22Rv1 (cell line): ENCODE results near the gene NELFE.
"Not testable (repeated sequence)": the region's sequence is repeated elsewhere in the genome, so short reads cannot be mapped to it uniquely, and the experiment has no call there.

Experiments used
- H3K27ac ChIP-seq: fragments of 450-650 bp; 2 replicates; pipeline ENCODE4 v1.5.1; 2017
- CTCF ChIP-seq: fragments of 450-650 bp; IDR thresholded peaks from 2 replicates; pipeline ENCODE4 v1.5.1; 2017; ENCODE audit warnings: mild to moderate bottlenecking
- ZFX ChIP-seq: fragments of 450-650 bp; IDR thresholded peaks from 2 replicates; pipeline ENCODE4 v1.6.1; 2017; ENCODE audit warnings: antibody characterized with exemption, borderline replicate concordance

Gene NELFE

GRCh38 chr6:31958741-31959739 lies at the start of gene NELFE, which contains the start of gene SKIC2:
Gene NELFE, minus strand, starts transcription at chr6:31958971. Its CDS starts 525 bp downstream, at chr6:31958446.
Gene SKIC2, plus strand, starts transcription at chr6:31959175. Its CDS starts 18 bp downstream, at chr6:31959193.
- TF ChIP-seq ZFX (no peak), CTCF (no peak)
- H3K27ac ChIP-seq, result peak within 1 kb of the TSS; percentile 72

- not testable (repeated sequence) for H3K27ac ChIP-seq
Measured at GRCh38 chr6:32008037-32008436, 49.3 kb upstream of the NELFE start.

GRCh38 chr6:32007086-32007485 lies 48.3 kb upstream of the NELFE start:
- H3K27ac ChIP-seq, result not testable (repeated sequence)

GRCh38 chr6:32005991-32006529 lies 47.3 kb upstream of the NELFE start:
- H3K27ac ChIP-seq, result not testable (repeated sequence)

GRCh38 chr6:32005538-32005880 lies 46.7 kb upstream of the NELFE start:
- not testable (repeated sequence) for H3K27ac ChIP-seq

GRCh38 chr6:32004864-32005537 lies 46.2 kb upstream of the NELFE start:
- not testable (repeated sequence) for H3K27ac ChIP-seq

- H3K27ac ChIP-seq, result not testable (repeated sequence)
Measured at GRCh38 chr6:32004393-32004792, 45.6 kb upstream of the NELFE start.

GRCh38 chr6:32003301-32003700 lies 44.5 kb upstream of the NELFE start:
- H3K27ac ChIP-seq, result not testable (repeated sequence)

GRCh38 chr6:32002546-32003268 lies 43.9 kb upstream of the NELFE start:
- H3K27ac ChIP-seq, result not testable (repeated sequence)

GRCh38 chr6:31996385-31996784 lies 37.6 kb upstream of the NELFE start:
- not testable (repeated sequence) for H3K27ac ChIP-seq

- H3K27ac ChIP-seq, result not testable (repeated sequence)
Measured at GRCh38 chr6:31994421-31994820, 35.6 kb upstream of the NELFE start.

GRCh38 chr6:31989363-31989762 lies 30.6 kb upstream of the NELFE start:
- not testable (repeated sequence) for H3K27ac ChIP-seq

GRCh38 chr6:31981744-31982143 lies 23.0 kb upstream of the NELFE start, which contains the start of gene C4A:
Gene C4A, plus strand, starts transcription at chr6:31982057. Its CDS starts 51 bp downstream, at chr6:31982108.
- H3K27ac ChIP-seq, result not testable (repeated sequence)

- H3K27ac ChIP-seq, result not testable (repeated sequence)
Measured at GRCh38 chr6:31980998-31981397, 22.2 kb upstream of the NELFE start.

- H3K27ac ChIP-seq, result not testable (repeated sequence)
Measured at GRCh38 chr6:31980195-31980876, 21.6 kb upstream of the NELFE start.
